Muscle of leg (tissue), 11 donors: ENCODE results near the gene PRKCI. TPM values are rescaled to one million over a fixed set of nuclear protein-coding genes. Genes with fewer than 3 reads are reported as not detected.
"Not testable (repeated sequence)": the region's sequence is repeated elsewhere in the genome, so short reads cannot be mapped to it uniquely, and the experiment has no call there.

Experiments used
- DNase-seq: peaks from one replicate; pipeline ENCODE4 v3.0.0; 2013
- H3K27ac ChIP-seq: one replicate; pipeline ENCODE4 v1.5.1; 2013; ENCODE audit warnings: mild to moderate bottlenecking, low read length, control low read depth
- H3K27me3 ChIP-seq: one replicate; pipeline ENCODE4 v1.6.1; 2013; ENCODE audit warnings: low read length; ENCODE audit not compliant: control insufficient read depth, insufficient read depth
- H3K36me3 ChIP-seq: one replicate; pipeline ENCODE4 v1.6.1; 2013; ENCODE audit warnings: low read length; ENCODE audit not compliant: control insufficient read depth, insufficient read depth
- H3K4me1 ChIP-seq: one replicate; pipeline ENCODE4 v1.6.1; 2013; ENCODE audit warnings: low read length; ENCODE audit not compliant: control insufficient read depth, insufficient read depth
- H3K4me3 ChIP-seq: one replicate; pipeline ENCODE4 v1.5.1; 2013; ENCODE audit warnings: low read length, control low read depth
- H3K9me3 ChIP-seq: replicated peaks from 2 replicates; pipeline ENCODE4 v1.6.1; 2013; ENCODE audit warnings: low read depth, low read length; ENCODE audit not compliant: control insufficient read depth
- WGBS: methylation state at CpG from one replicate; pipeline ENCODE4 v1.1.5; 2013; ENCODE audit warnings: missing lambda C conversion rate; ENCODE audit not compliant: insufficient coverage; 5-methylcytosine and 5-hydroxymethylcytosine counted together
- polyA plus RNA-seq, 8 donors: library from polyadenylated mRNA; unstranded; fragments of 120-200 nt; gene quantifications; one replicate each; pipeline versions ENCODE4 v1.2.1 to v1.2.3, GENCODE V29; 2013; ENCODE audit warnings: inconsistent platforms in 1 of 8, low replicate concordance in 1 of 8; ENCODE audit not compliant: insufficient read length in 8 of 8, insufficient read depth in 1 of 8
- total RNA-seq: library from RNA; stranded (reverse); fragments of 120-200 nt; gene quantifications from one replicate; pipeline ENCODE4 v1.2.4, GENCODE V29; 2013

The PRKCI gene
- total and polyA plus RNA-seq, 9 donors = 14.1 to 24.7 (median 17.9) TPM

- Histone ChIP-seq H3K27ac (no peak overlapping the region), H3K27me3 (no peaks in the 10 kb centered on the region), H3K36me3 (no peaks in the 10 kb centered on the region), H3K4me1 (no peaks in the 10 kb centered on the region), H3K4me3 (no peak overlapping the region), H3K9me3 (peaks cover 5% of the 10 kb centered on the region)
- DNase-seq = no peak
- 57% methylated on average over 3 of the region's 4 CpGs for WGBS
Measured at GRCh38 chr3:170331143-170331542, 108.9 kb downstream of the PRKCI start.

GRCh38 chr3:170337420-170337819 is 115.2 kb downstream of the PRKCI start:
- WGBS = no CpG with 5 or more reads among the region's 3 CpGs
- H3K27ac ChIP-seq = no peak overlapping the region
- no peaks in the 10 kb centered on the region for H3K4me1 ChIP-seq
- no peaks in the 10 kb centered on the region for H3K9me3 ChIP-seq
- H3K36me3 ChIP-seq = no peaks in the 10 kb centered on the region
- DNase-seq = no peak
- H3K4me3 ChIP-seq = no peak overlapping the region
- H3K27me3 ChIP-seq = no peaks in the 10 kb centered on the region

DNA sequence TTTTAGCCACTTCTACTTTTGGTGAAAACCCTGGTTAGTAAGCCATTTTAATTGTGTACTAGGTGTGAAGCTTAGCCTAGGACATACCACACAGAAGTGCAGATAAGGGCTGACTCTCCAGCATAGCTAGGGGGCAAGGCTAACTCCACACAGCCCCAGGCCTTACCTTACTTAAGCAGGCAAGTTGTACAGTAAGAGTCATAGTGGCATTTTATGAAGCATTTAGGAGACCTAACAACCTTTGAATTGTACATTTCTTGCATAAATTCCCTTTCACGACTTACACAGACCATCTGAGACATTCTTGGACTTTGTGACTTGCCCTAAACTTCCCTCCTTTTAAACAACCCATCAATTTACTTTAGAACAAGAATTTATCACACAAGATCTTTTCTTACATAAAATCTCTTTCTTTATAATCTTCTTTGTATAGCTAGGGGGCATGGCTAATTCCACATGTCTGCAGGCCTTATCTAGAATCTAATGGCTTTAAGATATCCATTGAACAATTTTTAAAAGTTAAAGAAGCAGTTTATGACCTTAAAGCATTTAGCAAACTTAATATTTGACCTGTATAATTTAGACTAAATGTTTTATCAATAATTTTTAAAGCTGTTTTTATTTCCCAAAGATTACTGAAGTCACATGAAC is 116.6 kb downstream of the PRKCI start:
- H3K36me3 ChIP-seq = no peaks in the 10 kb centered on the region
- no CpG with 5 or more reads among the region's 1 CpG for WGBS
- no peaks in the 10 kb centered on the region for H3K4me1 ChIP-seq
- DNase-seq = no peak
- H3K9me3 ChIP-seq = no peaks in the 10 kb centered on the region
- H3K27me3 ChIP-seq = no peaks in the 10 kb centered on the region
- H3K4me3 ChIP-seq = no peak overlapping the region
- no peak overlapping the region for H3K27ac ChIP-seq

DNA sequence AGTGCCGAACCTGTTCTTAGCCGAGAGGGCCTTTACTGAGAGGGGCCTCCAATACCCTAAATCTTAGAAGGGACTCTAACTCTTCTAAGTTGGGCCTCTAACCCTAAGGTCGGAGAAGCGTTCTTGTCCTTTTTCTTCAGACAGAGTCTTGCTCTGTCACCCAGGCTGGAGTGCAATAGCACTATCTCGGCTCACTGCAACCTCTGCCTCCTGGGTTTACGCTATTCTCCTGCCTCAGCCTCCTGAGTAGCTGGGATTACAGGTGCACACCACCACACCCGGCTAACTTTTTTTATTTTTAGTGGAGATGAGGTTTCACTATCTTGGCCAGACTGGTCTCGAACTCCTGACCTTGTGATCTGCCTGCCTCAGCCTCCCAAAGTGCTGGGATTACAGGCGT is 120.0 kb downstream of the PRKCI start:
- not testable (repeated sequence) for H3K36me3 ChIP-seq, H3K27ac ChIP-seq, H3K27me3 ChIP-seq, H3K4me3 ChIP-seq, H3K9me3 ChIP-seq, DNase-seq, H3K4me1 ChIP-seq
- 88% methylated on average over 9 of the region's 9 CpGs for WGBS

DNA sequence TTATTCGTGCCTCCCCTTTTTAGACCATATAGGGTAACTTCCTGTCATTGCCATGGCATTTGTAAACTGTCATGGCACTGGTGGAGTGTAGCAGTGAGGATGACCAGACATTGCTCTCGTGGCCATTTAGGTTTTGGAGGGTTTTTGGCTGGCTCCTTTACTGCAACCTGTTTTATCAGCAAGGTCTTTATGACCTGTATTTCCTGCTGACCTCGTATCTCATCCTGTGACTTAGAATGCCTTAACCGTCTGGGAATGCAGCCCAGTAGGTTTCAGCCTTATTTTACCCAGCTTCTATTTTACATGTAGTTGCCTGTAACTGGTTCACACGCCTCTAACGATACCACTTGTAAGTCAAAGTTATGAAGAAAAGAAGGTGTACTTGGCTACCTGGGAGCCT is 121.6 kb downstream of the PRKCI start:
- not testable (repeated sequence) for H3K4me3 ChIP-seq, H3K27ac ChIP-seq, H3K36me3 ChIP-seq, H3K9me3 ChIP-seq, H3K27me3 ChIP-seq, H3K4me1 ChIP-seq, DNase-seq
- 40% methylated on average over 3 of the region's 6 CpGs for WGBS

DNA sequence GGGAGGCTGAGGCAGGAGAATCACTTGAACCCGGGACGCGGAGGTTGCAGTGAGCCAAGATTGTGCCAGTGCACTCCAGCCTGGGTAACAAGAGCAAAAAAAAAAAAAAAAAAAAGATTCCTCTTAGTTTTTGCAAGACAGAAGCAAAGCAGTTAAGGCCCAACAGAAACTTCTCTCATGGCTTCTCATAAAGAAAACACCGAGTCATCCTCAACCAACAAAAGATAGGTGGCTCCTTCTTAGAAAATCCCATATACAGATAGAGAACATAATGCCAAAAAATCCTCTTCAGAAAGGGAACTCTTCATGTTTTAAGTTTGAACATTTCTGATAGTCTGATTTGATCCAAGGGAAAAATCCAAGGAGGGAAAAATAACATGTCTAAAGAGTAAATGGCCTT is 122.7 kb downstream of the PRKCI start:
- WGBS = no CpG with 5 or more reads among the region's 4 CpGs
- no peaks in the 10 kb centered on the region for H3K36me3 ChIP-seq
- no peak overlapping the region for H3K27ac ChIP-seq

GRCh38 chr3:170346481-170347392 is 124.5 kb downstream of the PRKCI start:
- WGBS = 100% methylated on average over 3 of the region's 12 CpGs
- Histone ChIP-seq H3K27me3 (no peaks in the 10 kb centered on the region), H3K4me1 (peaks cover 2% of the 10 kb centered on the region), H3K36me3 (no peaks in the 10 kb centered on the region), H3K9me3 (no peaks in the 10 kb centered on the region), H3K27ac (no peak overlapping the region), H3K4me3 (no peak overlapping the region)
- no peak for DNase-seq

More for the DNA sequence above, 122.7 kb downstream of the PRKCI start:
- H3K27me3 ChIP-seq = no peaks in the 10 kb centered on the region
- H3K4me3 ChIP-seq = no peak overlapping the region
- H3K9me3 ChIP-seq = no peaks in the 10 kb centered on the region
- H3K4me1 ChIP-seq = no peaks in the 10 kb centered on the region
- no peak for DNase-seq

- WGBS = 55% methylated on average over 6 of the region's 8 CpGs
- Histone ChIP-seq H3K27me3 (no peaks in the 10 kb centered on the region), H3K4me1 (peaks cover 8% of the 10 kb centered on the region), H3K4me3 (no peak overlapping the region), H3K9me3 (no peaks in the 10 kb centered on the region), H3K27ac (no peak overlapping the region), H3K36me3 (no peaks in the 10 kb centered on the region)
- peak; percentile 62 for DNase-seq
Measured at GRCh38 chr3:170350515-170351413, 128.5 kb downstream of the PRKCI start.

DNA sequence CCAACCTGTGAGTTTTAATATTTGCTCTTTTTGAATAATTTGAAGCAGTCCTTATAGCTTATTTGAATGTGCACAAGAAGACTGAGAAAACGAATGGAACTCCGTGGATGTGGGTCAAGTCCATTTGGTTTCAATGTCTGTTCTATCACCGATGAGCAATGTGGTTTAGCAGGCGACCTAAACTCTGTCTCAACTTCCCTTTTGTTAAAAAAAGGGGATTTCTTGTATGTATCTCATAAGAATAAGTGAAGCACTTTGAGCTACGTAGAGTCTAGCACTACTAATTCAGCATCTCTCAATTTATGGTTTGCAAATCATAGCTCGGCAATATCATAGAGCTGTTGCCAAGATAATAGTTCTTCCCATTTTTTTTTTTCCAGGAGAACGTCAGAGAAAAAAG is 130.7 kb downstream of the PRKCI start:
- H3K9me3 ChIP-seq = no peaks in the 10 kb centered on the region
- 80% methylated on average over 2 of the region's 7 CpGs for WGBS
- H3K4me3 ChIP-seq = no peak overlapping the region
- H3K36me3 ChIP-seq = no peaks in the 10 kb centered on the region
- peaks cover 15% of the 10 kb centered on the region for H3K4me1 ChIP-seq
- H3K27ac ChIP-seq = no peak overlapping the region
- no peaks in the 10 kb centered on the region for H3K27me3 ChIP-seq
- DNase-seq = no peak

DNA sequence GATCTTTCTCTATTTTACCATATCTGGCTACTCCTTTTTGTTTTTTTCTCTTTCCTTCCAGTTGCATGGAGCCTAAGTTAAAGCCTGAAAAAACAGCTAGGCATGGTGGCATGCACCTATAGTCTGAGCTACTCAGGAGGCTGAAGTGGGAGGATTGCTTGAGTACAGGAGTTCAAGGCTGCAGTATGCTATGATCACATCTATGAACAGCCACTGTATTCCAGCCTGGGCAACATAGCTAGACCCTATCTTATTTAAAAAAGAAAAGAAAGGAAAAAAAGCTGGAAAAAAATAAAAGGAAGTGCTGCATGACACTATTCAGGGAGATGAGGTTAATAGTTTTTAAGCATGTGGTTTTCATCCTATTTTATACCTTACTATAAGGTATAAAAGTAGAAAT is 131.3 kb downstream of the PRKCI start:
- no peaks in the 10 kb centered on the region for H3K9me3 ChIP-seq
- no peaks in the 10 kb centered on the region for H3K36me3 ChIP-seq
- H3K4me1 ChIP-seq = peaks cover 15% of the 10 kb centered on the region
- DNase-seq = no peak
- H3K27ac ChIP-seq = no peak overlapping the region
- no peaks in the 10 kb centered on the region for H3K27me3 ChIP-seq
- H3K4me3 ChIP-seq = no peak overlapping the region
